ENCODE measurements around the gene FAM149B1.
"Not testable (repeated sequence)": the region's sequence is repeated elsewhere in the genome, so short reads cannot be mapped to it uniquely, and the experiment has no call there.

FAM149B1 gene

DNA sequence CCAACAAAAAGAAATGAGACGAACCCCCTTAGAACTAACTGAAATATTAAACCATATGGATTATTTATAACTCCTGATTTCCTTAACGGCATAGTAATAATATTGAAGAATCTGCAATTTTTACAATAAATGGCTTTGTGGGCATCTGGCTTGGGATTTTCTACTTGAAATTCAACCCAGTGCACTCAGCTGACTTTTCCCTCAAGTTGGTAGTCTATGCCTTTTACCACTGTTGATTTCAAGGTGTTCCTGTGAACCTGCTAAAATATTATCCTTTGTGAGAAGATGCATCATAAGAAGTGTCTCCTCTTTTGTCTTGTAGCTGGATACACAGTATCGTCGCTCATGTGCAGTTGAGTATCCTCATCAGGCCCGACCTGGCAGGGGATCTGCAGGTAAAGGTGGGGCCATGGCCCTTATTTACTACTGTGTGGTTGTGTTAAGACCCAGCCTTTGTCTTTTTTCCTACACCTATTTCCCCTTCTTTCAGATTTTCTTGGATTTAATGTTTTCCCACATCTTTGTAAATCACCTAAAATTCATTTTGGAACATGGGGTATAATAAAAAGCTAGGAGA is 71.2 kb downstream of the FAM149B1 start:
- DNase-seq: no peak

DNA sequence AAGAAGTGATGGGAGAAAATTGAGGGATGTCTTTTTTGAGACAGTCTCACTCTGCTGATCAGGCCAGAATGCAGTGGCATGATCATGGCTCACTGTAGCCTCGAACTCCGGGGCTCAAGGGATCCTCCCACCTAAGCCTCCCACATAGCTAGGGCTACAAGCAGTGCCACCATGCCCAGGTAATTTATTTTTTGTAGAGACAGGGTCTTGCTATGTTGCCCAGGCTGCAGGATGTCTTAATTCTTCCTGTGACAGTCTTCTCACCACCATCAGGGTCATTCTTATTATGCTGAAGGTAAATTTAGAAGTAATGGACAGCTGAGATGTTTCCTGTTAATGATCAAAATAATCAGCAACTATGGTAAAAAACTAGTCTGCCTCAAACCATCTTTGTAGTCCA is 72.0 kb downstream of the FAM149B1 start:
- DNase-seq: no peak

DNA sequence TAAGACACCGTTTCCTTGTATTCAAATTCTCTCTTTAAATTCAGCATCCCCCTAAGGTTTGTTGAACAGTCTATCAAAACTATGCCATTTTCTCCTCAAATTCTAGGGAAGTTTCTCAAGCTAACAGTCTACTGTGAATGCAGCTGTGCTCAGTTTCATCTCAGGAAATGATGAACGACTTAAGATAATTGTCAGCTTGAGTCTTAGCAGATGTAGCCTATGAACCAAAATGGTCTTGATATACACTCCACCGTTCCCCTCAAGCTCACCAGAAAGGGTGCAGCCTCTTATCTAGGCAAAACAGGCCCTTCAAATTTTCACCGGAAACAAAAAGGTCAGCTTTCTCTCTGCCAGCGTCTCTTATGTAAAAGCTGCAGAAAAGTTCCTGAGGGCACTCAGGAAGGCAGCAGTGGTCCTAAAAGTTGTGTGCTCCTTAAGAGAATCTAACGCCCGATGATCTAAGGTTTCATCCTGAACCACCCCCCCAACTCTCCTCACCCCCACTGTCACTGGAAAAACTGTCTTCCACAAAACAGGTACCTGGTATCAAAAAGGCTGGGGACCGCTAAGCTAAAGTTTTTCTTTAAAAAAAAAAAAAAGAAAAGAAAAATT is 77.1 kb downstream of the FAM149B1 start:
- DNase-seq: no peak

DNA sequence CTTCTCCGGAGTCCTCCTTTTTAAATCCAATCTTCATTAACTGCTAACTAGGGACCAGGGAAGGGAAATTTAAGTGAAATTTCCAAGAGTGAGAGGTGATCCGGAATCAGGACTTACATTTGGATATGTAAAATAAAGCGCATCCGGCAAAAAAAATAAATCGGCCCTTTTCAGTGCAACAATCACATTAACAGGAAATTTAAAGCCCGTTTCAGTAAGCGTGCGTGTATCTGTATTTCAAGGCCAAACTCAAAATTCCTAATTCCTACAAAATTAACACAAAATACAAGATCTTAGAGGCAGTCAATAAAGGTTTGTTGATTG is 78.4 kb downstream of the FAM149B1 start:
- no peak for DNase-seq

DNA sequence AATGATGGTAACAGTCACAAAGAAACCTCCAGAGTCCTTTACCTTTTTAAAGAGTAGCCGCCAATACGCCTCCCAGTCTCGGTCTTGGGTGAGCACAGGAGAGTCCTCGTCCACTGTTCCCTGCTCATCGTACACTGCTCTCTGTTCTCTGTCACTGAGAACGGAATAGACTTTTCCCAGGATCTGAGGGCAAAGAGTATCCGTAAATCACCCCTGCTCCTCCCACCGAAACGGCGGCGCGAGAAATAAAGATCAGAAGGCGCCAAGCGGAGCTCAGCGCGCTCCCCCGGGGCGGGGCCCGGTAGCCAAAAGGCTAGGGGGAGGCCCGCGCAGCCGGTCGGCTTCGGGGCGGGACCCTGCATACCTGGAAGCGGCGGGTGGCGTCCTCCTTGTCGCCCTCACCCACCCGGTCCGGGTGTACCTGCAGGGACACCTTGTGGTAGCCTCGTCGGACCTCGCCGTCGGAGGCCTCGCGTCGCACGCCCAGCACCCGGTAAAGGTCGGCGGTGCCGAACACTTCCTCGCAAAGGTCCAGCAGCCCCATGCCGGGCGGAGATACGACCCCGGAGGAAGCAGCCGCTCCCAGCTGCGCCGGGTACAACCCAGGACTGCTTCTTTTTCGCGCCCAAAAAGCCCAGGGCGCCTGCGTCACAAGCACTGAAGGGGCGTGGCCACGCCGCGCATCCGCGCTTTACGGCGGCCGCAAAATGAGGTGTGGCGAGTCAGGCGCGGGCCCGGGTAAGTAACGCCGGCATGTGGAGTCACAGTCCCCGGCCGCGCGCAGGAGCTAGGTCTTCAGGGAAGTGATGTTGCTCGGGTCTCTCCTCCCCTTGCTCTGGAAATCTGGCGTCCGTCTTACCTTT is 79.0 kb downstream of the FAM149B1 start, which contains the start of gene DNAJC9:
Gene DNAJC9, minus strand, starts transcription at position 610 of the 863 bp plus-strand sequence. Its CDS starts 66 bp downstream, at position 544.
- DNase-seq: peak; percentile 92 to 97 (median 95)

DNA sequence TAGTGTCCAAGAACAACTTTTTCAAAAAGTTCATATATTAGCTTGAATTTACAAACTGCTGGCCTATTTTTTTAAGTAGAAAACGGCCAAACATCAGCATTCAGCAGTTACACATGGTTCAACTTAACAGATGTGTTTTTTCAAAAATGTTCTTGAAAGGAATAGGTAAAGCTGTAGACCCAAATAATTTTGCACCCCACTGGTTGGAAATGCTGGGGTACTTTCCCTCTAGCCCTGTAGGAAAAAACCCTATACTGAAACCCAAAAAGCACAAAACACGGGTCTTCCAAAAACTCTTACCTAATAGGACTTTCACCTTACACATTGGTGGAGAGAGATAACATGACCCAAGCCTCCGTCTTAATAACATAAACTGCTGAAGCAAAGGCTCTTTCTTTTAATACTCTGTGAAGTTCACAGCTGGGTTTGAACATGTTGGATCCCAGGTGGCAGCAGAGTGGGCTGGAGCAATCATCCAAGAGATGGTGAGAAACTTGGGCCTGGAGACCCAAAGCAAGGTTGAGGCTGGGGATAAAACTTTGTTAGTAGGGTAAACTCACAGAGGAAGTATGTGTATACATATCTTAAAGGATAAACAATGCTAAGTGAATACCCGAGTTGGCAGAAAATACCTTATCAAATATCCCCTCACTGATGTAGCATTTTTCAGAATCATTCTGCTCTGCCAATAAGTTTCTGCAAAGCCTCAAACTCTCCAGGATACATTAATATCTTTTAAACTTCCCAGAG is 79.8 kb downstream of the FAM149B1 start:
- DNase-seq: no peak

DNA sequence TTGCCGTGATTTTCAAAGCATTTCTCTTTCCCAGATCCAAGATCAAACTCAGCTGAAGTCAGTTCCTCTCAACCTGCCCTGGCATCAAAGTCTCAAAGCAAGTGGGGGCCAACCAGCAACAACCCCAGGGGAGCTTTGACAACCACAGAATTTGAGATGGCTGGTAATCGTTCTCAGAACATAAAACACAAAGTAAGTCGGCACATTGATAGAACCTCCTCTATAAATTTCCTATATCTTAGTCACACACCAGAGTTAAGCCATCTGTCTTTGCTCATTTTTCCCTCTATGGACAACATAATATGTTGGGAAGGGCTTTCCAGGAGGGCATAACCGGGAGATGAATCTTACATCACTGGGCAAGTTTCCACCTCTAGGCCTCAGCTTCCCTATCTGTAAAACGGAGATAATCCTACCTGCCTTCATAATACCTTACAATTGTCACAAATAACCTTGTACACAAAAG is 80.4 kb downstream of the FAM149B1 start:
- no peak for DNase-seq

DNA sequence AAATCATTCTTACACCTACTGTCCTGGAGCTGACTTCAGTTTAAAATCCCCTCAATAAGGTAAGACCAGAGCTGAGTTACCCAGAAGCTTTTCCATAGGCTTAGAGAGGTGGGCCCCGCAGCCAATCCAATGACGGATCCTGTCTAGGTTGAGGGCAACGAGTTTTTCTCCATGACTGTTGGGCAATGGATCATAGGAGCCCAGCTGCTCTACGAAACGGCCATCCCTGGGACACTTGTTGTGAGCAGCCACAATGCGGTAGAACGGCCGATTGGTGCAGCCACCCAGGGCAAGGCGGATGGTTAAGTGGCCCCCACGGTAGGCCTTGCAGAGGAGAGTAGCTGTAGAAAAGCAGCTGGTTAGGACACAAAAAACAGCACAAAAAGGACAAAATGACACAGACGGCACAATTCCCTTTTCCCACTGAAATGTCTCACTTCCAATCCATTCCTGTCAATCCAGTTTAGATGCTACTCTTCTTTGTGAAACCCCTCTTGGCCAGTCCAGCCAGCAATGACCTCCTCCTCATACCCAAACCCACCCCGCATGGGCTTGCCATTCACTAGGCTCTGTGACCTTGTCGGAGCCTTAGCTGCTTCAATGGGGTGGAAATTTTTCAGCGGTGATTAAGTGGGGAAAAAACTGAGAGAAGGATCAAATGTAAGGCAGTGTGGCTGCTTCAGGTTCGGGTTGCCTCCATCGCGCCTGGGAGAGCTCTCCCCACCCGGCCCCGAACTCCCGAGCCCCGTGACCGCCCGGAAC is 83.9 kb downstream of the FAM149B1 start:
- DNase-seq: no peak

DNA sequence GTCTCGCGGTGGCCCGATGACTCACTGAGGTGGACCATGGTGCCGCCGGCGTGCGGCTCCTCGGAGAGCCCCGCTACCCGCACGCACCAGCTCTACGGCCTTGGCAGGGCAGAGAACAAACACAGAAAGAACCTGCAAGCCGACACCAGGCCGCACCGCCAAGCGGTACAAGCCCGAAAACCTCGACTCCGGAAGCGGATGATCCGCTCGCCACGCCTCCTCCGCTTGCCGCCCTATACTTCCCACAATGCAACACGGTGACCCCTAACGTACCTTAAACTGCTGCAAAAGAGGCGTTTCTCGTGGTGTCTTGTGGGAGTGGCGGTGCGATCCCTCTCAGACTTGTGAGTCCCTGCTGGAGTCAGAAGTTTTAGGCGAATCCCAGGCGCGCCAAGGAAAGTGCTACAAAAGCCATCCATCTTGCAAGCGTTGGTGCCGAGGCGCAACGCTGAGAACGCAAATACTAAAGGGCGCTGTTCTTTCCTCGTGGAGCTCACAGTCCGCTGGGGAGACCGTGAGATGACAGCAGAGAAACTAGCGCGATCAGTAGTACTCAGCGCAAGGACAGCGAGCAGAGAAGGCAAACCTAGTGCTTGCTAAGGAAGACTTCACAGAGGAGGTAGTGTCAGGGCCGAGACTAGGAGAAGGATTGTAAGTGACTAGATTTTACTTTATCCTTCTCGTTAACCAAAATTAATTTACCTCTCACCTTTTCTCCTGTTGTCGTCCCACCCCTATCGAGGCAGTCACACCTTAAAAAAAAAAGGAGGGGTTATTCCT is 84.7 kb downstream of the FAM149B1 start, which contains the start of gene MRPS16:
Gene MRPS16, minus strand, starts transcription at position 200 of the 780 bp plus-strand sequence. Its CDS starts 162 bp downstream, at position 38.
- DNase-seq: peak; percentile 88 to 93 (median 93)

DNA sequence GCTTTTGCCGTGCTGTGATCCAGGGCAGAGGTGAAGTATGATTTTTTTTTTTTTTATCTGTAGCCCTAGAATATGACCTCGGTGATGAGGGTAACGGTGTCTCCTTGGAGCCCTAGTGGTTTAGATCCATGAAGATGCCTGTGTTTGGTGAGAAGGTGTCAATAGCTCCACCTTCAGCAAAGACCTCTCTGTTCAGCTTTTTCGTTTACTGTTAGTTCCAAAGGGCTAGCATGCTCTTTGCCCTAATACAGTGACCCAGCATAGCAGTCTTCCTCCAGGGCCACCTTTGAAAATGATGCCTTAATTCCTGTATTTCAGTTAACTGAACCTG is 85.3 kb downstream of the FAM149B1 start:
- peak in 1 of 6 experiments; percentile 33 for DNase-seq

DNA sequence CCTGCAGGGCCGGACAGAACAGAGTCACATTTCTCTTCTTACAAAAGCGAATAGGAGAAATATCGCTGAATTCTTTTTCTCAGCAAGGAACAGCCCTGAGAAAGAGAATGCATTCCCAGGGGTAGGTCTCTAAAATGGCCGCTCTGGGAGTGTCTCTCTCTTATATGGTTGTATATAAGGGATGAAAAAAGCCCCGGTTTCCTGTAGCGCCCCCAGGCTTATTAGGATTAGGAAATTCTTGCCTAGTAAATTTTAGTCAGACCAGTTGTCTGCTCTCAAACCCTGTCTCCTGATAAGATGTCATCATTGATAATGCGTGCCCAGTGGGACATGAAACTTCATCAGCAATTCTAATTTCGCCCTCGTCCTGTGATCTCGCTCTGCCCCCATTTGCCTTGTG is 90.7 kb downstream of the FAM149B1 start:
- DNase-seq: not testable (repeated sequence)

DNA sequence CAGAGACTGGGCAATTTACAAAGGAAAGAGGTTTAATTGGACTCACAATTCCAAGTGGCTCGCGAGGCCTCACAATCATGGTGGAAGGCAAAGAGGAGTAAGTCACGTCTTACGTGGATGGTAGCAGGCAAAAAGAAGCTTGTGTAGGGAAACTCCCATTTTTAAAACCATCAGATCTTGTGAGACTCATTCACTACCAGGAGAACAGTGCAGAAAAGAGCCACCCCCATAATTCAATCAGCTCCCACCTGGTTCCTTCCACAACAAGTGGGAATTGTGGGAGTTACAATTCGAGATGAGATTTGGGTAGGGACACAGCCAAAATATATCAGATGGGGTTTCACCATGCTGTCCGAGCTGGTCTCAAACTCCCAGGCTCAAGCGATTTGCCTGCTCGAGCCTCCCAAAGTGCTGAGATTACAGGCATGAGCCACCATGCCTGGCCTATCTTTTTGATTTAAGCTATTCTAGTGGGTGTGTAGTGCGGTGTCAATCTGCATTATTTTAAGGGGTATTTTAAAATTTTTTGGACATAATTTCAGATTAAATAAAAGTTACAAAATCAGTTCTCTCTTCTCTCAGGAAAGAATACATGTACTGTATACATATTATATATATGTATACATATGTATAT is 93.6 kb downstream of the FAM149B1 start:
- DNase-seq: no peak

DNA sequence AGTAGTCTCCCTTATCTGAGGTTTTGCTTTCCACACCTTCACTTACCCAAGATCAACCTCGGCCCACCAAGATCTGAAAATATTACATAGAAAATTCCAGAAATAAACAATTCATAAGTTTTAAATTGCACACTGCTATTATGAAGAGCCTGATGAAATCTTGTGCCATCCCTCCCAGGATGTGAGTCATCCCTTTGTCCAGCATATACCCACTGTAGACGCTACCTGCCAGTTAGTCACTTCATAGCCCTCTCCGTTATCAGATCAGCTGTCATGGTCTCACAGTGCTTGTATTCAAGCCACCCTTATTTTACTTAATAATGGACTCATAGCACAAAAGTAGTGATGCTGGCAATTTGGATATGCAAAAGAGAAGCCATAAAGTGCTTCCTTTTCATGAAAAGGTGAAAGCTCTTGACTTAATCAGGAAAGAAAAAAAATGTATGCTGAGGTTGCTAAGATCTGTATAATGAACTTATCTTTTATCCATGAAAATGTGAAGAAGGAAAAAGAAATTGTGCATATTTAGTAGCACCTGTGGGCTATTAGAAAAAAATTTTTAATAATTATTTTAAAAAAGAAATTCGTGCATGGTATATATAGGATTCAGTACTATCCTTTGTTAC is 94.3 kb downstream of the FAM149B1 start:
- no peak for DNase-seq

DNA sequence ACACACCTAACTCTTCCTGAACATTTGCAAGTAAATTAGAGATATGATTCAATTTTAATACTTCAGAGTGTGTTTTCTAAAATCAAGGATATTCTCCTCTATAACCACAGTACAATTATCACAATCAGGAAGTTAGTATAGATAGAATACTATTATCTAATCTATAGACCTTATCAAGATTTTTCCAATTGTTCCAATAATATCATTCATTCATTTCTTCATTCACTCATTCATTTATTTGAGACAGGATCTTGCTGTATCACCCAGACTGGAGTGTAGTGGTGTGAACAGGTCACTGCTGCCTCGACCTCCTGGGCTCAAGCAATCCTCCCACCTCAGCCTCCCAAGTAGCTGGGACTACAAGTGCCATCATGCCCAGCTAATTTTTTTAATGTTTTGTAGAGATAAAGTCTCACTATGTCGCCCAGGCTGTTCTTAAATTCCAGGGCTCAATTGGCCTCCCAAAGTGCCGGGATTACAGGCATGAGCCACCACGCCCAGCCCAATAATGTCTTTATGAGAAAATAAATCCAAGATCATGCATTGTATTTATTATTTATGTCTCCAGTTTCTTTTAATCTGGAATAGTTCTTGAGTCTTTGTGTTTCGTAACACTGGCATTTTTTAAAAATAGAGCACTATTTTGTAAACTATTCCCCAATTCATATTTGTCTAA is 95.1 kb downstream of the FAM149B1 start:
- DNase-seq: no peak

DNA sequence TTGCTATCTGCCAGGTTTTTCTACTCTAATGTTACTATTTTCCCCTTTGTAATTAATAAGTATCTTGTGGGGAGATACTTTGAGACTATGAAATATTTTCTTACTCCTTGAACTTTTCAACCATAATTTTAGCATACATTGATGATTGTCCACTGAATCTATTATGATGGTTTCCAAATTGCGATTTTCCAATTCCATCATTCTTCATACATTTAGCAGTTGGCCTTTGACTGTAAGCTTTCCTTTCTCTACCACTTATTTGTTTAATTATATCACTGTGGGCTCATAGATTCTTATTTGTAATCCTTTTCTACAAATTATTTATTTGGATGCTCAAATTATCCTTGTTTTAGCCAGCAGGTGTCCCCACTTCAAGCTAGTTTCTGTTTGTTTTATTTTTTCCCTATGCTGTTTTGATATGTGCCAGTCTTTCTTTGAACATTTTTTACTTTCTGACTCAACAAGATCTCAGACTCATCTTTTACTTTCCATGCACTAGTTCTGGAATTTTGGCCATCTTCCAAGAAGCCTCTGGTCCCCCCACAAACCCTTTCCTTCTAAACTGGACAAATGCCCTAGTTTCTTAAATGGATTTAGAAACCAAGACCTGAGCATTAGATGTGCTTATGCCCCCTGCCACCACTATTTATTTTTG is 95.9 kb downstream of the FAM149B1 start:
- DNase-seq: no peak

DNA sequence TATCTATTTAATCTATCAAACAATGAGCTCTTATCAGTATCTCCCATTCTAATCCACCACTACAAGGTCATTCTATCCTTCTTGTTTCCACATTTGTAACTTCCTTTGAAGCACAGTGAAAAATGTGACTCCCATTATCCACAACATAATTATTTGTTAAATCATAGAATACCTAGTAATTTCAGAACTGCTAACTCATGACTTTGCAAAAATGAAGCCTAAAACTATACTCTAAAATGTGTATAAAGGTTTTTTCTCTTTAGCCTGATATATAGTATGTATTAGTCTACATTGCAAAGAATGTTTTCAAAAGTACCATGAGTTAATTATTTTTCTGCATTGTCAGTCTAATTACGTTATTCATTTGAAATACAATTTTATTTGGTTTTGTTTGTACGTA is 96.5 kb downstream of the FAM149B1 start:
- no peak for DNase-seq

DNA sequence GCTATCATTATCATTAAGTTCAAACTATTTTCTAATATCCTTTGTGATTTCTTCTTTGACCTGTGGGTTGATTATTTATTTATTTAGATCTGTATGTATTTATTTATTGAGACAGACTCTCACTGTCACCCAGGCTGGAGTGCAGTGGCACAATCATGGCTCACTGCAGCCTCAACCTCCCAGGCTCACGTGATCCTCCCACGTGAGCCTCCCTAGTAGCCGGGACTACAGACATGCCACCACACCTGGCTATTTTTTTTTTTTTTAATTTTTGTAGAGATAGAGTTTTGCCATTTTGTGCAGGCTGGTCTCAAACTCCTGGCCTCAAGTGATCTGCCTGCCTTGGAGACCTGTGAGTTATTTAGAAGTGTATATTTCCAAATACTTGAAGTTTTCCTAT is 113.2 kb downstream of the FAM149B1 start:
- no peak for DNase-seq

DNA sequence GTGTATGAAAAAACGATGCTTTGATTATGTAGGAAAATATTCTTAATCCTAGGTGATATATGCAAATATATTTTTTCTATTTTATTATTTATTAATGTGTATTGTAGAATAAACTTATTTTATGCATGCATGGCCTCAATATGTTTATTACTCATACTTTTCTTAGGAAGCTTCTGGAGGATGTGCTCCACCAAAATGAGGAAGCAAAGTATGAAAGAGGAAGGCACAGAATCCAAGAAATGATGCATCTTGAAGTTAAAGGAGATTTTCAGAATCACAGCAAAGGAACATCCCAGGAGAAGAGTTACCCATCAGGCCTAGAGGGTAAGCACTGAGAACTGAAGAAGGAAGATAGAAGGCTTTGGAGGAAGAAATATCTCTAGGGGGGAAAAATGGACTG is 119.5 kb downstream of the FAM149B1 start:
- no peak for DNase-seq

DNA sequence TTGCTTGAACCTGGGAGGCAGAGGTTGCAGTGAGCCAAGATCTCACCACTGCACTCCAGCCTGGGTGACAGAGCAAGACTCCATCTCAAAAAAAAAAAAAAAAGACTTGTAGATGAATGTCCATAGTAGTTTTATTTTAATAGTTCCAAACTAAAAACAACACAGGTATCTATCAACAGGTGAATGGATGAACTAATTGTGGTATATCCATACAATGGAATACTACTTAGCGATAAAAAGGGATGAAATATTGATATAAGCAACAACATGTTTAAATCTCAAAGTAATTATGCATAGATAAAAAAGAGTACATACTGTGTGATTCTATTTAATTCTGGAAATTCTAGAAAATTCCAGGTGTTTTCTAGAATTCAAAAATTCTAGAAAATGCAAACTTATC is 122.0 kb downstream of the FAM149B1 start:
- DNase-seq: no peak

DNA sequence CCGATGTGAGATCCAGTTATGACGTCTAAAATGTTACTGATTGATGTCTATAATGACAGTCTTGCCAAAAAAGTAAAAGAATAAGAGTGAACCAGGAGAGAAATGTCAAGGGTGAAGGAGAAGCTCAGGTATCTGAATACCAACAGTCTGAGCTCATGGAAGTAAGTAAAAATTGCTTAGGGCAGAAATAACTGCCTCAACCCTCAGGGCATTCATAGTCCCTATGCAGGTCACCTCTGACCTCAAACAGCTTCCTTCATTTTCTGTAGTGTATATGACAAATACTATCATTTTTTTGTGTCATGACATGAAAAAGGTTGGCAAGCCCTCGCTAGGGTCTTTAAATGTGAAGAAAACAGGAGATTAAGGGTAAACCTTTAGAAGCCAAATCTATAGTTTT is 125.5 kb downstream of the FAM149B1 start:
- no peak for DNase-seq

Measured in stimulated activated naive CD4-positive, alpha-beta T cell (primary cell).